ENCODE measurements around the gene BOLL. TPM values are rescaled to one million over a fixed set of nuclear protein-coding genes. Genes with fewer than 3 reads are reported as not detected.

Gene BOLL
- total RNA-seq, 1 experiment from 2014 or later, result not detected

GRCh38 chr2:197798187-197798586 lies 13.1 kb upstream of the BOLL start:
- Mint-ChIP-seq H3K27me3 (ENCODE audit: insufficient read depth, unreplicated experiment) (peaks cover 7% of the 10 kb centered on the region), H3K9me3 (ENCODE audit: unreplicated experiment) (no peaks in the 10 kb centered on the region), H3K4me1 (ENCODE audit: insufficient read depth, unreplicated experiment) (no peaks in the 10 kb centered on the region), H3K4me3 (ENCODE audit: unreplicated experiment) (no peak overlapping the region), H3K36me3 (ENCODE audit: insufficient read depth, unreplicated experiment) (no peaks in the 10 kb centered on the region), H3K27ac (ENCODE audit: low read depth, unreplicated experiment) (no peak overlapping the region)
- intact Hi-C loops (cut with micrococcal nuclease), result no loop called here
- TF ChIP-seq, protein P1, sequence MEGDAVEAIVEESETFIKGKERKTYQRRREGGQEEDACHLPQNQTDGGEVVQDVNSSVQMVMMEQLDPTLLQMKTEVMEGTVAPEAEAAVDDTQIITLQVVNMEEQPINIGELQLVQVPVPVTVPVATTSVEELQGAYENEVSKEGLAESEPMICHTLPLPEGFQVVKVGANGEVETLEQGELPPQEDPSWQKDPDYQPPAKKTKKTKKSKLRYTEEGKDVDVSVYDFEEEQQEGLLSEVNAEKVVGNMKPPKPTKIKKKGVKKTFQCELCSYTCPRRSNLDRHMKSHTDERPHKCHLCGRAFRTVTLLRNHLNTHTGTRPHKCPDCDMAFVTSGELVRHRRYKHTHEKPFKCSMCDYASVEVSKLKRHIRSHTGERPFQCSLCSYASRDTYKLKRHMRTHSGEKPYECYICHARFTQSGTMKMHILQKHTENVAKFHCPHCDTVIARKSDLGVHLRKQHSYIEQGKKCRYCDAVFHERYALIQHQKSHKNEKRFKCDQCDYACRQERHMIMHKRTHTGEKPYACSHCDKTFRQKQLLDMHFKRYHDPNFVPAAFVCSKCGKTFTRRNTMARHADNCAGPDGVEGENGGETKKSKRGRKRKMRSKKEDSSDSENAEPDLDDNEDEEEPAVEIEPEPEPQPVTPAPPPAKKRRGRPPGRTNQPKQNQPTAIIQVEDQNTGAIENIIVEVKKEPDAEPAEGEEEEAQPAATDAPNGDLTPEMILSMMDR (IDR thresholded peaks at IDR 0.05; ENCODE audit: unreplicated experiment), result no peak
- ChIA-PET CTCF (interaction anchor here (1.0 kb wide), 1 partner anchor 499 kb away, joined by 3 read pairs; no protein-coding TSS in a partner anchor), POLR2A (no interaction called here)
- no peak for DNase-seq (ENCODE audit: unreplicated experiment)
- BruUV-seq (replicated peaks), result no TSS peak

- Mint-ChIP-seq H3K27me3 (ENCODE audit: insufficient read depth, unreplicated experiment) (peaks cover 11% of the 10 kb centered on the region), H3K9me3 (ENCODE audit: unreplicated experiment) (no peaks in the 10 kb centered on the region), H3K4me3 (ENCODE audit: unreplicated experiment) (no peak overlapping the region), H3K27ac (ENCODE audit: low read depth, unreplicated experiment) (no peak overlapping the region), H3K4me1 (ENCODE audit: insufficient read depth, unreplicated experiment) (no peaks in the 10 kb centered on the region), H3K36me3 (ENCODE audit: insufficient read depth, unreplicated experiment) (no peaks in the 10 kb centered on the region)
- CTCF ChIA-PET, result interaction anchor here (0.9 to 1.6 kb wide), 3 partner anchors 17 to 501 kb away, joined by 4 to 7 read pairs (median 6); no protein-coding TSS in a partner anchor
- intact Hi-C loops (cut with micrococcal nuclease), result no loop called here
- DNase-seq (ENCODE audit: unreplicated experiment), result no peak
- TF ChIP-seq, protein P1 (IDR thresholded peaks at IDR 0.05; ENCODE audit: unreplicated experiment), result no peak
- no TSS peak for BruUV-seq (replicated peaks)
- POLR2A ChIA-PET, result no interaction called here
These were observed 10.2 kb upstream of the BOLL start for GRCh38 chr2:197795277-197795676.

GRCh38 chr2:197793456-197793855 lies 8.3 kb upstream of the BOLL start:
- Mint-ChIP-seq H3K27ac (ENCODE audit: low read depth, unreplicated experiment) (no peak overlapping the region), H3K36me3 (ENCODE audit: insufficient read depth, unreplicated experiment) (no peaks in the 10 kb centered on the region), H3K4me3 (ENCODE audit: unreplicated experiment) (no peak overlapping the region), H3K4me1 (ENCODE audit: insufficient read depth, unreplicated experiment) (no peaks in the 10 kb centered on the region), H3K9me3 (ENCODE audit: unreplicated experiment) (no peaks in the 10 kb centered on the region), H3K27me3 (ENCODE audit: insufficient read depth, unreplicated experiment) (peaks cover 11% of the 10 kb centered on the region)
- no peak for DNase-seq (ENCODE audit: unreplicated experiment)
- TF ChIP-seq, protein P1 (IDR thresholded peaks at IDR 0.05; ENCODE audit: unreplicated experiment), result no peak
- intact Hi-C loops (cut with micrococcal nuclease), result no loop called here
- CTCF ChIA-PET, result interaction anchor here (1.6 kb wide), 1 partner anchor 15 kb away, joined by 4 read pairs; no protein-coding TSS in a partner anchor
- no TSS peak for BruUV-seq (replicated peaks)
- POLR2A ChIA-PET, result no interaction called here

DNA sequence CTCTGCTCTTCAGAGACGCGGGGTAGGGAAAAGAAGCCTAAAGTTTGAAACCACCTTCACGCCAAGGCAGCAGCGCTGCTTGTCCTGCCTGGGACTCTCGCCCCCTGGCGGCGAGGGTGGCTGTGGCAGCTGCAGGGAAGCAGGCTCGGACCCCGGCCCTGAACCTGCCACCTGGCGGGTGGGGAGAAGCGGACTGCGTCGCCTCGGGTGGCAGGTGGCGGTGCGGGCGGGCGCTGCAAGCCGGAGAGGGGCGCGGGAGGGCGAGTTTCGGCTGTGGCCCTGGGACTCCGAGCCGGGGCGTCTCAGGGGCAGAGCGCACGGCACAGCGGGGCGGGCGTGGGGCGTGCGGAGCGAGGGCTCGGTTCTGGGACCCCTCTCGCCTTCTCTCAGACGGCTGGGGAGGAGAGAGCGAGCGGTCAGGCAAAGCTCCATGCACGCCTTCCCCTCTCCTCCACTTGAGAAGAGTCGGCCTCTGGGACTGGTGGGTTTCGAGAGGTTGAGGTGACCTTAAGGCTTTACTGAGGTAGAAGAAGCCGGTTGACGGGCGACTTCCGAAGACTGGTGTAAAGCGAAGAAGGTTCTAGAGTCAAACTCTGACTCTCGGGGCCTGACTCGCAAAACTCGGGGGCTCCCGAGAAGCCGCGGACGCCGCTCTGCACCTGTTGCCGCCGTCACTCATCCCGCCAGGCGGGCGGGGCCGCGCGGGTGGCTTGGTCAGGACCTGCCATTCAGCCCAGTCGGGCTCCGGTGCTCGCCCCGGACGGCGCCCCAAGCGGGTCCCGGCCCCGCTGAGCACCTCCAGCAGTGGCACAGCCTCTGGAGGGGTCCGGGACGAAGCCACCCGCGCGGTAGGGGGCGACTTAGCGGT lies 1.1 kb upstream of the BOLL start:
- ChIA-PET POLR2A (no interaction called here), CTCF (interaction anchor here (0.7 kb wide), 1 partner anchor 72 kb away, joined by 3 read pairs; no protein-coding TSS in a partner anchor)
- H3K4me3 Mint-ChIP-seq (ENCODE audit: unreplicated experiment), result no peak overlapping the region
- intact Hi-C loops (cut with micrococcal nuclease), result no loop called here
- BruUV-seq (replicated peaks), result no TSS peak
- no peak overlapping the region for H3K27ac Mint-ChIP-seq (ENCODE audit: low read depth, unreplicated experiment)
- H3K36me3 Mint-ChIP-seq (ENCODE audit: insufficient read depth, unreplicated experiment), result peaks cover 6% of the 10 kb centered on the region
- H3K9me3 Mint-ChIP-seq (ENCODE audit: unreplicated experiment), result no peaks in the 10 kb centered on the region
- no peaks in the 10 kb centered on the region for H3K27me3 Mint-ChIP-seq (ENCODE audit: insufficient read depth, unreplicated experiment)
- TF ChIP-seq, protein P1 (IDR thresholded peaks at IDR 0.05; ENCODE audit: unreplicated experiment), result no peak
- no peak for DNase-seq (ENCODE audit: unreplicated experiment)
- H3K4me1 Mint-ChIP-seq (ENCODE audit: insufficient read depth, unreplicated experiment), result no peaks in the 10 kb centered on the region

Data from MCF 10A (cell line).